ENCODE data around the gene MAIP1. TPM values are rescaled to one million over a fixed set of nuclear protein-coding genes. Genes with fewer than 3 reads are reported as not detected.

The MAIP1 gene
- total and polyA plus RNA-seq, 2 of the 4 experiments (the other 2 are of a cell fraction) = 14.2 to 16.8 TPM

DNA sequence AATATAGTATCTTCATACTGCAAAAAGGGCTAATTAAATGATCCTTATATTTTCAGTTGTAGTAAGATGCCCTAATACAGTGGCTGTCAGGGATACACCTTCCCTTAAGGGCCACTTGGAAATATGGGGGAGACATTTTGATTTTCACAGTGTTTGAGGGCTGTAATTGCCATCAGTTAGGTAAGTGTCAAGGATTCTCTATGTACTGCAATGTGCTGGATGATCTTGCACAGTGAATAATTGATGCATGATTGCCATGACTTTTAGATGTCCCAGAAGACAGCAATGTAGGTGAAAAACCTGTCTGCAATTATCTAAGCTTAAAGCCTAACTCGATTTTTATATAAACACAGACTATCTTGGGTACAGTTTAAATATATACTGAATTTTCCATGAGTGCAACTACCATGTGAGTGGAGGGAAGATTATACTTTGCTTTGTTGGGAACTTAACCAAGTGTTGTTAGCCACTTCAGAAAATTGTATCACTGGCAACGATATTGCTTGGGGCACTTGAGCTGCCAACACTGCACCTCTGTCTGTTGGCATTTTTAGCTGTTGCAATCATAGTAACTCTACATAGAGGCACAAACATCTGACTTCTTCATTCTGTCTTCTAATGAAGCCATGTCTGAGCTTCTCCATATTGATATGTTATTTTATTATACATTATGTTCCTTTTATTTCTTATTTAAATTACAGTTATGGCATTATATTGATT is 45.2 kb downstream of the MAIP1 start:
- dilution Hi-C loops (cut with HindIII; ENCODE audit: low sequenced_read_pairs, unreplicated experiment) = no loop called here
- WGBS, 2 experiments (ENCODE audit: extremely low coverage in 2 of 2, insufficient read length in 1 of 2) = 100% methylated on average over 1 of the region's 2 CpGs; no CpG with 5 or more reads in 1 of the 2 experiments
- H3K9me3 ChIP-seq (ENCODE audit: control insufficient read depth, insufficient read depth, low read length) = 0 out of 2 replicates have a peak, but pooled peaks cover under 1% of the 10 kb centered on the region
- no peaks in the 10 kb centered on the region for H3K79me1 ChIP-seq (ENCODE audit: low read depth in 1 of 2, low read length in 2 of 2)
- no peak overlapping the region for H2AK5ac ChIP-seq (ENCODE audit: low read depth, low read length)
- CTCF ChIA-PET = interaction anchor here (0.7 kb wide), 1 partner anchor 20 kb away, joined by 3 read pairs; no protein-coding TSS in a partner anchor
- H3K27ac ChIP-seq (ENCODE audit: insufficient read depth, low read length) = no peak overlapping the region
- no peak overlapping the region for H2BK15ac ChIP-seq (ENCODE audit: low read depth, low read length)
- no peaks in the 10 kb centered on the region for H3K9me1 ChIP-seq (ENCODE audit: insufficient read depth, low read length)
- no TSS peak for BruUV-seq (replicated peaks)
- H2BK5ac ChIP-seq (ENCODE audit: low read depth, low read length, poor library complexity, severe bottlenecking) = no peak overlapping the region
- no peak overlapping the region for H3K4me3 ChIP-seq (ENCODE audit: insufficient read depth, low read depth, low read length)
- no peaks in the 10 kb centered on the region for H3K36me3 ChIP-seq (ENCODE audit: control insufficient read depth, insufficient read depth, low read length)
- H3K56ac ChIP-seq (ENCODE audit: extremely low read depth, insufficient read depth, low read length) = no peak overlapping the region
- no peak for ATAC-seq (ENCODE audit: low read depth)
- H3K18ac ChIP-seq (ENCODE audit: low read depth, low read length) = no peak overlapping the region
- H2AK9ac ChIP-seq (replicated peaks; ENCODE audit: low read depth, low read length, poor library complexity) = no peak overlapping the region
- no peak for DNase-seq
- intact Hi-C loops (cut with micrococcal nuclease) = no loop called here
- no peak overlapping the region for H4K5ac ChIP-seq (ENCODE audit: low read depth, low read length)
- no peaks in the 10 kb centered on the region for H3K27me3 ChIP-seq (ENCODE audit: control insufficient read depth, insufficient read depth, low read length)
- H3K4ac ChIP-seq (ENCODE audit: low read depth, low read length) = no peak overlapping the region
- H2BK20ac ChIP-seq (ENCODE audit: low read depth, low read length) = no peak overlapping the region
- peaks cover 2% of the 10 kb centered on the region for H3K4me1 ChIP-seq (ENCODE audit: control insufficient read depth, insufficient read depth, low read length)
- no peak overlapping the region for H3K14ac ChIP-seq (replicated peaks; ENCODE audit: low read depth, low read length)
- TF ChIP-seq, protein P1, sequence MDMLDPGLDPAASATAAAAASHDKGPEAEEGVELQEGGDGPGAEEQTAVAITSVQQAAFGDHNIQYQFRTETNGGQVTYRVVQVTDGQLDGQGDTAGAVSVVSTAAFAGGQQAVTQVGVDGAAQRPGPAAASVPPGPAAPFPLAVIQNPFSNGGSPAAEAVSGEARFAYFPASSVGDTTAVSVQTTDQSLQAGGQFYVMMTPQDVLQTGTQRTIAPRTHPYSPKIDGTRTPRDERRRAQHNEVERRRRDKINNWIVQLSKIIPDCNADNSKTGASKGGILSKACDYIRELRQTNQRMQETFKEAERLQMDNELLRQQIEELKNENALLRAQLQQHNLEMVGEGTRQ (IDR thresholded peaks at IDR 0.05; ENCODE audit: low read depth, low read length) = no peak
- TF ChIP-seq CEBPB (IDR thresholded peaks at IDR 0.05; ENCODE audit: low read depth, low read length) (no peak), SMC3 (IDR thresholded peaks at IDR 0.05; ENCODE audit: low read depth, low read length) (no peak), MXI1 (IDR thresholded peaks at IDR 0.05; ENCODE audit: borderline replicate concordance, low read depth, low read length) (no peak), RAD21 (IDR thresholded peaks at IDR 0.05; ENCODE audit: low read length) (no peak), FOS (IDR thresholded peaks at IDR 0.05; ENCODE audit: low read depth, low read length) (no peak), RFX5 (IDR thresholded peaks at IDR 0.05; ENCODE audit: low read depth, low read length) (no peak), CHD1 (IDR thresholded peaks at IDR 0.05; ENCODE audit: low read depth, low read length) (no peak), RCOR1 (IDR thresholded peaks at IDR 0.05; ENCODE audit: insufficient replicate concordance, low read length) (no peak), MAFK (IDR thresholded peaks at IDR 0.05; ENCODE audit: low read depth, low read length) (no peak), NFE2L2 (IDR thresholded peaks at IDR 0.05; ENCODE audit: low read depth, low read length) (no peak), POLR2A (IDR thresholded peaks at IDR 0.05; ENCODE audit: low read depth, low read length) (no peak), BHLHE40 (IDR thresholded peaks at IDR 0.05; ENCODE audit: low read depth, low read length) (no peak), ELK1 (IDR thresholded peaks at IDR 0.05; ENCODE audit: borderline replicate concordance, low read depth, low read length) (no peak), MAZ (IDR thresholded peaks at IDR 0.05; ENCODE audit: borderline replicate concordance, low read depth, low read length) (no peak)
- TF ChIP-seq, protein P2, sequence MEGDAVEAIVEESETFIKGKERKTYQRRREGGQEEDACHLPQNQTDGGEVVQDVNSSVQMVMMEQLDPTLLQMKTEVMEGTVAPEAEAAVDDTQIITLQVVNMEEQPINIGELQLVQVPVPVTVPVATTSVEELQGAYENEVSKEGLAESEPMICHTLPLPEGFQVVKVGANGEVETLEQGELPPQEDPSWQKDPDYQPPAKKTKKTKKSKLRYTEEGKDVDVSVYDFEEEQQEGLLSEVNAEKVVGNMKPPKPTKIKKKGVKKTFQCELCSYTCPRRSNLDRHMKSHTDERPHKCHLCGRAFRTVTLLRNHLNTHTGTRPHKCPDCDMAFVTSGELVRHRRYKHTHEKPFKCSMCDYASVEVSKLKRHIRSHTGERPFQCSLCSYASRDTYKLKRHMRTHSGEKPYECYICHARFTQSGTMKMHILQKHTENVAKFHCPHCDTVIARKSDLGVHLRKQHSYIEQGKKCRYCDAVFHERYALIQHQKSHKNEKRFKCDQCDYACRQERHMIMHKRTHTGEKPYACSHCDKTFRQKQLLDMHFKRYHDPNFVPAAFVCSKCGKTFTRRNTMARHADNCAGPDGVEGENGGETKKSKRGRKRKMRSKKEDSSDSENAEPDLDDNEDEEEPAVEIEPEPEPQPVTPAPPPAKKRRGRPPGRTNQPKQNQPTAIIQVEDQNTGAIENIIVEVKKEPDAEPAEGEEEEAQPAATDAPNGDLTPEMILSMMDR (conservative IDR thresholded peaks at IDR 0.05; ENCODE audit: low read depth, low read length) = no peak
- H4K91ac ChIP-seq (ENCODE audit: insufficient read depth, low read depth, low read length) = no peak overlapping the region
- POLR2A ChIA-PET (ENCODE audit: unreplicated experiment) = no interaction called here
- H4K8ac ChIP-seq (ENCODE audit: low read depth in 2 of 2, low read length in 2 of 2) = no peak overlapping the region
- H2BK120ac ChIP-seq (ENCODE audit: low read depth, low read length) = no peak overlapping the region
- in situ Hi-C loops (cut with MboI; ENCODE audit: low sequenced_read_pairs) = no loop called here
- no peak overlapping the region for H2AFZ ChIP-seq (replicated peaks; ENCODE audit: low read length, poor library complexity)
- no peak overlapping the region for H3K4me2 ChIP-seq (ENCODE audit: low read depth, low read length)
- no peaks in the 10 kb centered on the region for H4K20me1 ChIP-seq (ENCODE audit: insufficient read depth, low read length)
- H3K9ac ChIP-seq (ENCODE audit: low read depth, low read length) = no peak overlapping the region
- no peak overlapping the region for H3K23ac ChIP-seq (ENCODE audit: low read depth, low read length)
